COLO668 (cell line): ENCODE results near the gene SPATS2L.
A peak's percentile ranks its signal among the peaks of the same experiment; 100 is the strongest.

ENCODE experiments used
- DNase-seq: peaks from one replicate; lab custom pipeline; 2025; ENCODE audit not compliant: unreplicated experiment; lab: John Stamatoyannopoulos, UW

The SPATS2L gene

GRCh38 chr2:200492656-200493055 lies 186.2 kb downstream of the SPATS2L start:
- DNase-seq = no peak

DNA sequence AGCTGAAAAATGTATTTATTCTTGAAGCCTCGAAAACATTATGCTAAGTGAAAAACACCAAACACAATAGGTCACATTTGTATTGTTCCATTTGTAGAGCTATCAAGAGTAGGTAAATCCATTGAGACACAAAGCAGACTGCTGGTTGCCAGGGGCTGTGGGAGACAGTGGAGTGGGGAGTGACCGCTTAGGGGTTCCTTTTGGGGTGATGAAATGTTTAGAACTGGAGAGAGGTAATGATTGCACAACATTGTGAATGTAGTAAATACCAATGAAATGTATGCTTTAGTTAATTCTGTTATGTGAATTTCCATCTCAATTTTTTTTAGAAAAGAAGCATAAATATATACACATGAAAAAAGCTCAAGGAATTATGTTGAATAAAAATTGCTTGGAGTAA lies 187.6 kb downstream of the SPATS2L start:
- DNase-seq = no peak

DNA sequence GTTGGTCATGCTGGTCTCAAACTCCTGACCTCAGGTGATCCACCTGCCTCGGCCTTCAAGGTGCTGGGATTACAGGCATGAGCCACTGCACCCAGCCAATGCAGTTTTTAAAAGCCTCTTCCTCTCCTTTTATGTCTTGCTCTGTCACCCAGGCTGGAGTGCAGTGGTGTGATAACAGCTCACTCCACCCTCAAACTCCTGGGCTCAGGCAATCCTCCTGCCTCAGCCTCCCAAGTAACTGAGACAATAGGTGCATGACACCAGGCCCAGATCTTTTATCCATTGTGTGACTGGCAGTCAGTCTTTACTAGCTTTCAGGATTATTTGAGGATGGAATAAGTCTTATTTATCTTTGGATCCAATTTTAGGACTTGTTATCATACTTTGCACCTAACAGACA lies 190.2 kb downstream of the SPATS2L start:
- DNase-seq = no peak

DNA sequence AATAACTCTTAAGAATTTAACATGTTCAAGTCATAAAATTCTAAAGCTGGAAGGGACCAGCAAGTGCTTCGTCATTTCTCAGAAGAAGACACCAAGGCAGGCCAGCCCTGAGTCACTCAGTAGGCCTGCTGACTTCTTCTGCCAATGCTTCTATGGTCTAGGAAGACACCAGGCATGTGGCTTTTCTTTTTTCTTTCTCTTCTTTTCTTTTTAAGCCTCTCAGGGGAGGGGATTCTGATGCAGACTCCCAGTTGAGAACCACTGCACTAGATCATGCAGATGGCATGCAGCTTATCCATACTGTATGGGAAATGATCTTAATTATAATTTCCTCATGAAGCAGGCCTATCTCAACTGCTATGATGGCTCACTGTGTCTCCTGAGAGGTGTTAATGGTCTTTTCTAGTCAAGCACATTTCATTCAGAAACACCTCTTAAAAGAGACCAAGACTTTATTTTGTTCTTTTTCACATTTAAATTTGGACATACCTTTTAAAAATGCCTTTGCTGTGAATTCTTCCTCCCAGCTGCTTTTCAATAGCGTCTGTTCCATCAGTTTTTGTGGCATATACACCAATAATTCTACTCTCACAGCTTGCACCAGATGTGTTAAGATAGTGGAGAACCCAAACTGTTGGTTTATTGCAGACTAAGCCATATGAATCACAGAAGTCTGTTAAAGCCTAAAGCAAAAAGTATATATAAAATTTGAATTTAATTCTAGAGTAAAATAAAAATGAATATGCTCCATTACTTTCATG lies 192.1 kb downstream of the SPATS2L start:
- DNase-seq = no peak

- DNase-seq = no peak
These were observed 195.7 kb downstream of the SPATS2L start for GRCh38 chr2:200502196-200502595.

GRCh38 chr2:200506679-200507078 lies 200.2 kb downstream of the SPATS2L start:
- DNase-seq = no peak

GRCh38 chr2:200507179-200507578 lies 200.7 kb downstream of the SPATS2L start:
- DNase-seq = no peak

GRCh38 chr2:200509235-200509611 lies 202.7 kb downstream of the SPATS2L start:
- DNase-seq = no peak

GRCh38 chr2:200509612-200510433 lies 203.3 kb downstream of the SPATS2L start, which contains the start of gene KCTD18:
Gene KCTD18, minus strand, starts transcription at chr2:200510068. Its CDS starts 3,052 bp downstream, at chr2:200507016.
- DNase-seq = peak; percentile 93

DNA sequence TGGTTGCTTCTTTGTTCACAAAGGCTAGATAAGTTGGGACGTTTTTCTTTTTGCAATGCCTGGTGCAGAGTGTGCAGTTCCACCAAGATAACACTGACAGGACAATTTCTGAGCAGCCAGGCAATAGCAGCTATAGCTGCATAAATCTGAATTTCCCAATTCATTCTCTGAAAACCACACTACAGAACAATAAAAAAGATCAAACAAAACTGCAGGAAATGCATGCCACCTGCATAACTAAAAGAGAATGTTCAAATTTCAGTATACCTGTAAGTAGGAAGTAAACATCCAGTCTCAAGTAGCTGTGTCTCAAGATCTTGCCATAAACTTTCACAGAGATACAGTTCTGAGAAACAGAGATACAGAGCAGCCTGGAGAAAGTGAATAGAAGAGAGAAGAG lies 208.7 kb downstream of the SPATS2L start:
- DNase-seq = no peak

DNA sequence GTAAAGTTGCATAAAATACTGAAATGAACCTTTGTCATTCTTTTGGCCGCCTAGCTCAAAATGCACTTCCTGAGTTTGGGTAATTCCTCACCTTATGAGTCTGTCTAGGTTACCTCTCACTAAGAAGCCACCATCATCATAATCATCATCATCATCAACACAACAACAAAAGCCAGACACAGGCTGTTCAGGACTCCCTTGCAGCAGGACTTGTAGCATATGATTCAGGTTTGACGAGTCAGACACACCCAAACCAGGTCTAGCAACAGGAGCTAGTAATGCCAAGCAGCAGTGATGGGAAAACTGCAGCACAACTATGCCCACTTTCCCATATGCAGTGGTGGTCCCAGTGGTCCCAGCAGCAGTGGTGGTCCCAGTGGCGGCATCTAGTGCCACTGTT lies 216.7 kb downstream of the SPATS2L start:
- no peak for DNase-seq

DNA sequence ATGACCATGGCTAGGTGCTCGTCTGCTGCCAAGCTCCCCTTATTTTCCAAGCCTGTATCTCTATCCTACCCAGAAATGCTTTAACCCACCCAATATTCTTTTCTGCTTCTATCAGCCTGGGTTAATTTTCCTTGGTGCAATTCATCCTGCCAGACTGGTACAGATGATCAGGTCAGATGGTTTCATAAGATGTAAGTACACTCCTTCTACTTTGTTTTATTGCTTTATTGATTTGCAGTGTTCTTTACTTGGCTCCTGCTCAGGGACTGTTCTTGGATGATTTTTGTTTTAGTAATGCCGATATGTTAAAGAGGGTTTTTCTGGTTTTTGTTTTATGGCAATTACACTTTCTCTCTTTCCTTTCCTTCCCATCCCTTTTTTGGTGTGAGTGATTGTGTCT lies 217.1 kb downstream of the SPATS2L start:
- no peak for DNase-seq

DNA sequence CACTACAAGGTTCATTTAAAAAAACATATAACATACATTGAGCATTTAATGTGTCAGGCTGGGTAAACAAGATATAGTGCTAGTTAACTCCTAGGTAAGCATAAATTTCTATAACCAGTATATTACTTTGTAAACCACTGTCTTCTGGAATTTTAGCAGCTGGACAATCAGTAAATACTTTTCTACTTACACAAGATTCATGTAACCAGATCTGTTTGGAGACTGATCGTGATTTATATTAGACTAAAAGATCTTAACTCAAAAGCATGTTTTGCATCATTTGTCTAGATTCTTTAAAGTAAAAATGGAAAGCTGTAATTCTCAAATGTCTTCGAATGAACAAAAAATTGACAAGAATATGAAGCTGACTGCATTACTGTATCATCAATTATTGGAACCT lies 218.6 kb downstream of the SPATS2L start:
- DNase-seq = no peak

- DNase-seq = no peak
These were observed 219.0 kb downstream of the SPATS2L start for GRCh38 chr2:200525551-200525881.

- DNase-seq = peak; percentile 96
These were observed 219.6 kb downstream of the SPATS2L start, which contains the start of gene SGO2 for GRCh38 chr2:200525882-200526651. Gene SGO2, plus strand, starts transcription at chr2:200526207. Its CDS starts 6,769 bp downstream, at chr2:200532976.

DNA sequence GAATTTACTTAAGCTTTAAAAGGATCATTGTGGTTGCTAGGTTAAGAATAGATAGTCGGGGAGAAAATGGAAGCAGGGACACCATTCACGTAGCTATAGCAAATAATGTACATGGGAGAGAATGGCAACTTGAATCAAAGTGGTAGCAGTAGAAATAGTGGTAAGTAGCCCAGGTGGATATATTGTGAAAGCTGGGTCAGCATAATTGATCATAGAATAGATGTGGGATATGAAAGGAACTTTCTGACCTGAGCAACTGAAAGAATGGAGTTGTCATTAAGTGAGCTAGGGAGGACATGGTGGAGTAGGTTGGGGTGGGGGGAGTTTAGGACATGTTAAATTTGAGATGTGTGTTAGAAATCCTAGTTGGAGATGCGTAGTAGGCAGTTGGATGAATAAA lies 221.7 kb downstream of the SPATS2L start:
- DNase-seq = no peak
